ENCODE results near the gene CARMIL1.
"Not testable (repeated sequence)": the region's sequence is repeated elsewhere in the genome, so short reads cannot be mapped to it uniquely, and the experiment has no call there.

Gene CARMIL1

GRCh38 chr6:25586119-25586518 lies 306.9 kb downstream of the CARMIL1 start:
- DNase-seq, result not testable (repeated sequence)

- no peak for DNase-seq
Observed at GRCh38 chr6:25586927-25587326, 307.8 kb downstream of the CARMIL1 start.

DNA sequence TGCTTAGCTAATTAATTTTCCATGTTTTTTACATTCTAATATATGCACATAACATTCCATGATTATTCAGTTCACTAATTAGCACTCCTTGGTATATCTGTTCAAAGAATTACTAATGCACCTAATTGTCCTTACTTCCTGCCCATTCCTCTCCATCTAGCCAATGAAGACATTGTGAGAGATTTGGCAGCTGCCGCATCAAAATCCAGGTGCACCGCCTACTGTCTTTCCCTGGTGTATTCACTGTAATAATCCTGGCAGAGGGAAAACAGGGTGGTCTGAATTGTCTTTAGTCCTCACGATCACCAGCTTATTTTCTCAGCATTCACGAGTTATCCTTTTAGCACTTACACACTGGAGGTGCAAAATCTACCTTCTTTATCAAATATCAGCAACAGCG lies 311.8 kb downstream of the CARMIL1 start:
- no peak for DNase-seq

DNA sequence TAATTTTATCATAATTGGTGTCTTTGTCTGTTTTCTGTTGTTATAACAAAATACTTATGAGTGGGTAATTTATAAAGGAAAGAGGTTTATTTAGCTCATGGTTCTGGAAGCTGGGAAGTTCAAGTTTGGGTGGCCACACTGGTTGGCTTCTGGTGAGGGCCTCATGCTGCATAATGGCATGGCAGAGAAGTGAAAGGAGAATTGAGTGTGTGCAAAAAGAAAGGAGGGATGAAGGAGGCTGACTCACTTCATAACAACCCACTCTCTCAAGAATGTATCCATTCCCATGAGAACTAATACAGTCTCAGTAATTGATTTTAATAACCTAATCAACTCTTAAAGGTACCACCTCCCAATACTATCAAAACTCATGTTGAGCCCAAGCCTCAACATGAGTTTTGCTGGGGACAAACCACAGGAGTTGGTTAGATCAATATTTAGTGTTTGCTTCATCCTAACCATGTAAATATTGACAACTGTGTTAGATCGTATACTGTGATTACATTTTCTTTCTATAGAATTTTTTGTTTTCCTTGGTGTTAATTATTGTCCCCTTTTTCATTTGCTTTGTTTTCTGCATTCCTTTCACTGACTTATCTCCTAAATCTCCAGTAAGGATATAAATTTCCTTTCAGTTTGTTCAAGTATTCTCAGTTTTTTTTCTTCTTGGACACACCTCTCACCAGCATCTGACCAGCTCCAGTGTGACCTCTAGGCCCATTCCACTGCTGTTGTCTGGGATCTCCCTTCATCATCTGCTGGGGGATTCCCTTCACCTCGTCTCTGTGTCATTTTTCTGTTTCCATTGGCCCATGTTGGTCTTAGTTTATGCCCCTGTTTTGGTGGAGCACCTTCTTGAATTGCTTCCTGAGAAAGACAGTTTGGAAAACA lies 318.0 kb downstream of the CARMIL1 start:
- DNase-seq, result no peak

DNA sequence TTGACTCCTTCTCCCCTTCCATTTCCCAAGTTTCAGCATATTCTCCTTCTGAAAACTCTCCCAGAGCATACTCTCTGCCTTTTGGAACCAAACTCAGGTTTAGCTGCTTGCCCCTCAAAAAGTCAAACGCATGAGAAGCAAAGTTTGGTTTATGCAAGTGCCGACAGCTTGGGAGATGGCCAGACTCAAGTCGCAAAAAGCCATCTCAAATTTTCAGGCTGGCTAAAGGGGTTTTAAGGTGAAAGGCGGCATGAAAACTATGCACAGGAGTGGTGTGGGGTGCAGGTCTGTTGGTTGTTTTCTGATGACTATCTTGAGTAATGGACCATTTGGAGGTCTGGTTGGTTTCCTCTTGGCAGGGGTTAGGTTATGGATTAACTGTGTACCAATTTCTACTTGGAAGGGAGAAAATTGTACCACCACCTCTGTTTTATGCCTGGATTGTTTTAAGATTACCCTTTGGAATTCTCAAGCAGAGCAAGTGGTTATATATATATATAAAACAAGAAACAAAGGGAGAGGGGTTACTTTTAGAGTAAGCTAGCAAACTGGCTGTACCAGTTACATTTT lies 320.4 kb downstream of the CARMIL1 start:
- DNase-seq, result no peak

DNA sequence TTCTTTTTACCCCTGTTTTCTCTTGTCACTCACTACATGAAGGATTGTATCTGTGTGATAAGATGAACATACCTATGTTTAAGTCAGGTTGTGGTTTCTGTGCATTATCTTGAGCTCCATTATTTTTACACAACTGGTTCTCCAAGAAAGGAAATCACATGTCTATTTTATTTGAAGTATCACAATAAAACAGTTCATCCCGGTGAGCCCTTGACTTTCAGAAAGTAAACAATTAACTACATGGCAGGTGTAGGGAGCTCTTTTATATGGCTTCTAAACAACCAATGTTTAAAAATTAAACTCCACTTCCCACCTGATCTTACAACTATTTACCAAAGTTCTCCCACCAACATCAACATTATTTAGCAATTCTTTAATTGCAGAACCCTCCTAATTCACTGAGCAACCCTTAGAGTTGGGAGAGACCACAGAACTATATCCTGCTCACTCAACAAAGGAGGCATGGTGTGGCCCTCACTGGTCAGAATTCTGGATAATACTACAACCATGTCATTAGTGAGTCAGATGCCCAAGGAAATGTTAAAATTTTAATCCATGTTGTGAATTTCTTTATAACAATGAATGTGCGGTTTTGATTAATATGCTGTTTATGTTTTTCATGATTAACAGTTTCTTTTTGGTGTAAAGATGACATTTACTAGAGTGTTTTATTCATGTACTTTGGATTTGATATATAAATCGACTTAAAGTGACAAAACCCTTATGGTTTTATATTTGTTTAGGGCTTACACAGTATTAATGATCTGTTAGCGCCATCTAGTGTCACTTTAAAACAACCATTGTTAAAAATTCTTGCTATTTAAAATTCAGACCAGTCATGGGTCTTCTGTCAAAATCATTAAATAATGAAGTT lies 322.9 kb downstream of the CARMIL1 start:
- DNase-seq, result no peak

DNA sequence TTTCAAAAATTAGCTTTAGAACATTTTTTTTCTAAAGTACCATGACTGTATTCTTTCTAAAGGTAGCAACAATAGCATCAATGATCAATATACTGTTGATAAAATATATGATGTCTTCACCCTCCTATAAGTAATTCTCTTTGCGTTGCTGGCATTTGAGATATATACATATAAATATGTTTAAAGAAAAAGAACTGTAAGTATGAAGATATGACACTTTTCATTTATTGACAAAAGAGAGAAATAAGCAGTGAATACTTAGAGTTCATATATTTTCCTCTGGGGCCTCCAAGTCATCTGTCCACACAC lies 323.5 kb downstream of the CARMIL1 start:
- no peak for DNase-seq

GRCh38 chr6:25603251-25603650 lies 324.1 kb downstream of the CARMIL1 start:
- no peak for DNase-seq

- DNase-seq, result no peak
Observed at GRCh38 chr6:25606151-25606550, 327.0 kb downstream of the CARMIL1 start.

DNA sequence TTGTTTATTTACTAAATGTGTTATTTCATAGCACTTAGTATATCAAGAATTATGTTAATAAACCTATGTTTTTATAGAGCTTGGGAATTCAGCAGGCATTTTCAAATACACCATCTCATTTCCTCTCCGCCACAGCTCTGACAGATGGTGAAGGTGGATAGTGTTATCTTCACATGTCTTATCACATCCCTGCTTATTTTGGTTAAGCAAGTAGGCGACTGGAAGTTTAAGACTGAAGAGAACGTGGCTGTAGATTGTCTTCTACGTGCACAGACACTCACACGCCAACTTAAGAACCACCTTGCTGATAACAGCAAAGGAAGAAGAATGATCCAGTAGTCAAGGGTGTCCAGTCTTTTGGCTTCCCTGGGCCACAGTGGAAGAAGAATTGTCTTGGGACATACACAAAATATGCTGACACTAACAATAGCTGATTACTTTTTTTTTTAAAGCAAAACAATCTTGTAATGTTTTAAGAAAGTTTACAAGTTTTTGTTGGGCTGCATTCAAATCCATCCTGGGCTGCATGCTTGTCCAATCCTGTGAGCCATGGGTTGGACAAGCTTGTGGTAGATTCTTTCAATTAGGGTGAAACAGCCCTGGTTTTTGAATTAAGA lies 329.5 kb downstream of the CARMIL1 start:
- DNase-seq, result no peak

DNA sequence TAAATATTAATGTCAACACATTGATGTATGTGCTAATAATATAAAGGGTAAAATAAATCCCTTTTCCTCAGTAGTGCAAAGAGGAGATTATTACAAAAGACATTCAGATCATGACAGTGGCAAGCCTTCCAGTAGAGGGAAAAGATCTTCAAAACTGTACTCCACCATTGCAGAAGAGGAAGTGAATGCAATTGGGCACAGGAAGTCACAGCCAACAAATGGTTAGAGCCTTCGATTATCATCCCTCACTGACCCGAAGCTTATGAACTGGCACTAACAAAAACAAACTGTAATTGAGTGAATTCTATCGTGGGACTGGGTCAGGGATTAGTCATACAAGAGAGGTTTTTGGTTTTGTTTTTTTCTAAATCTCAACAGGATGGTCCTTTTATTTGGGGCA lies 333.5 kb downstream of the CARMIL1 start:
- no peak for DNase-seq

DNA sequence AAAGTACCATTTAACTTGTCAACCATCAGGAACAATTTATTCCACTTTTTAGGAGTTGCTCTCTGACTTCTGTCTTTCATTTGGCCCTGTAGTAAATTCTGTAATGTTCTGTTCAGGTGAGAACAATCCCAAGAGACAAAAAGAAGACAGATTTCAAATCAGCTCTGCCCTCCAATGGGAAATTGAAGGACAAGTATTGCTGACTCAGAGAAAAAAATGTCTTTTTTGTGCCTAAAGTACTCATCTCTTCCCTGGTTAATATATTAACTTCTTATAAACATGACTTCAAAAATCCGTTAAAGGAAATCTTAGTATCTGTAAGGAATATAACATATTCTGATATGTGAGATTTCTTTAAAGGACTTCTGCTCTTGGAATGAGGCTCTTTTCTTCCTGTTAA lies 334.2 kb downstream of the CARMIL1 start:
- no peak for DNase-seq

GRCh38 chr6:25614052-25614451 lies 334.9 kb downstream of the CARMIL1 start:
- DNase-seq, result no peak

GRCh38 chr6:25615471-25615870 lies 336.3 kb downstream of the CARMIL1 start:
- no peak for DNase-seq

DNA sequence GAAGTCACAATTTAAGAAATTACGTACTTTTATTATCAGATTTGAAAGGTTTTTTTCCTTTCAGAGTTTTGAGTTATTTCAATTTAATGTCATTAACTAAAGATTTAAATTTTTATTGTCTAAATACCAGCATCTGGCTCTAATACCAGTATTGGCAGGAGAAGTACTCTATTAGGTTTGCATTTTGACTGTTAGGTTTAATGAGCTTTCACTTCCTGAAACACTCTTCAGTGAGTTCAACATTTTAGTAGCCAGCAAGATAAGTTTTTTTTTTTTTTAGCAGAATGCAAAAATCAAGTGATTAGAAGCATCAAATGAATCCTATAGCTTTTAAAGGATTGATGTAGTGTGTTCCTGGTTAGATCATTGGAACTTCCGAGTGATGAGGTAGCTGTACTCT lies 338.8 kb downstream of the CARMIL1 start:
- DNase-seq, result no peak

DNA sequence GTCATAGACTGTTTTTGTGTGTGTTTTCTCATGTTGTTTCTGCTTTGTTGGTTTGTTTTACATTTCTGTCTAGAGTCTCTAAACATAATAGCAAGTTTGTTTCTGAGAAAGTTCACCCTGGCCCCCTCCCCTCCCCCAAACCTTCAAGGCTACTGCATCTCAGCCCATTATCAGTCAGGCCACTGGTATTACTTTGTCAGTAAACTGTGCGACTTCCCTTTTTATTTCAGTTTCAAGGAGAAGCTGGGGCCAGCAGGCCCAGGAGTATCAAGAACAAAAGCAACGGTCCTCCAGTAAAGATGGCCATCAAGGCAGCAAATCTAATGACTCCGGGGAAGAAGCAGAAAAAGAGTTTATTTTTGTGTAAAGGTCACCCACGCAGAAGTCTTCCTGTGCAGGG lies 340.0 kb downstream of the CARMIL1 start:
- DNase-seq, result no peak

- DNase-seq, result no peak
Observed at GRCh38 chr6:25620391-25620790, 341.2 kb downstream of the CARMIL1 start.

GRCh38 chr6:25623065-25623464 lies 343.9 kb downstream of the CARMIL1 start:
- no peak for DNase-seq

GRCh38 chr6:25623879-25624278 lies 344.7 kb downstream of the CARMIL1 start:
- DNase-seq, result no peak

DNA sequence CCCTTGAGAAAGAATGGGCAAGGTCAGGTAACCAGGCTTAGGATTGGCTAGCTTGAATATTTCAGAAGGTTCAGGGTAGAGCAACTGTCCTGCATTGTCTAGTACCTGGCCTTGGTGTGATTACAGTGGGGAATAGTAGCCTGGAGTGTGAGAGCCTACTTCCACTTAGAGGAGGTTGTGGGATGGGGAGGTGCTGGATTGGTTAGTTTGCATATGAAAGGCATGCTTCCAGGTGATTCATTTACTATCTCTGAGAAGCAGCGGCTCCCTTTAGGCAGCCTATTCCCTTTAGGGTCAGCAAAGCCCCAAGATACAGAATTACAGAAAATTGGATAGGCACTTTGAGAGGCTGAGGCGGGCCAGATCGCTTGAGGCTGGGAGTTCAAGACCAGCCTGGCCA lies 347.8 kb downstream of the CARMIL1 start:
- no peak for DNase-seq

DNA sequence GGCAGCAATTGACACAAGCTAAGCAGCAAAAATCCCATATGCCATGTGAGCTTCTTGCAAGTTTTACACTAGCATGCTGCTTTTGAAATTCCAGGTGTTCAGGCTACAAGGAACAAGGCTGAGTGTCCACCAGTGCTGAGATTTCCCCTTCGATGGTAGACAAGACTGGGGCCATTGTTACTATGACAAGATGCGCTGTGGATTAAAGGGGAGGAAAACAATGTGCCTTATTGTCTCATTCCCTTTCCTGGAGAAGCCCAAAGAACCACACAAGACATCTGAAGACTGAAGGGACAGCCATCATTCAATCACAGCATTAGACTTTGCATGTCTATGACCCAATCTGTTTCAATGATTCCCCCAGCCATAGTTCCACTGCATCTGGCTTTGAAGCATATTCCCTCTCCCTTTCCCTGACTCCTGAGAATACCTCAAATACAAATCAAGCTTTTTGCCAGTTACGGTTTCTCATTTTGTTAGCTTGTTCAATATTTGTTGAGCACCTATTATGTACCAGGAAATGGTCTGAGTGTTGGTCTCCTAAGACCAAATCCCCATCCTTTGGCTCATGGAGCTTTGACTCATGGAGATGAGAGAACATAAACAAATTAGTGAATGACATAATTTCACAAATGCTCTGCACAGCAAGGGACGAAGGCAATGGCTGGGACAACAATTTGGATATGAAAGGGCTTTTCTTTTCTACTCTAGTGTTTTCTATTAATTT lies 349.5 kb downstream of the CARMIL1 start:
- DNase-seq, result no peak

GRCh38 chr6:25629198-25629576 lies 350.0 kb downstream of the CARMIL1 start:
- DNase-seq, result no peak
